ENCODE measurements around the gene OR8B12.

GRCh38 chr11:124582565-124582964 lies 39.1 kb upstream of the OR8B12 start:
- TF ChIP-seq POLR2A (IDR thresholded peaks at IDR 0.05; ENCODE audit: low read length) (no peak), TFCP2L1 (CRISPR knock-in tag; IDR thresholded peaks at IDR 0.05) (no peak), CEBPB (IDR thresholded peaks at IDR 0.05) (no peak), RCOR1 (IDR thresholded peaks at IDR 0.05; ENCODE audit: low read depth, low read length) (no peak), CTCF (IDR thresholded peaks at IDR 0.05) (no peak), EHMT2 (IDR thresholded peaks at IDR 0.05; ENCODE audit: low read depth) (no peak), MAX (IDR thresholded peaks at IDR 0.05) (no peak)

All from A549 (cell line).